Activated CD8-positive, alpha-beta memory T cell treated with anti-CD3 and anti-CD28 coated beads, Interleukin-2, amount 50 U/mL, for 1 hour (primary cell): Measurements from ENCODE around the gene ATP5ME.
"Not testable (repeated sequence)": the region's sequence is repeated elsewhere in the genome, so short reads cannot be mapped to it uniquely, and the experiment has no call there.

Source experiments
- DNase-seq: peaks from one replicate; pipeline ENCODE4 v3.0.0-alpha.2; 2020; ENCODE audit errors: extremely low read depth

Gene ATP5ME

GRCh38 chr4:704971-705277, 30.8 kb upstream of the ATP5ME start:
- no peak for DNase-seq

- DNase-seq, result no peak
Observed at GRCh38 chr4:704198-704891, 30.3 kb upstream of the ATP5ME start.

- DNase-seq, result no peak
Observed at GRCh38 chr4:703336-704197, 29.5 kb upstream of the ATP5ME start.

GRCh38 chr4:702618-703048, 28.6 kb upstream of the ATP5ME start:
- no peak for DNase-seq

- no peak for DNase-seq
Observed at GRCh38 chr4:700587-701264, 26.6 kb upstream of the ATP5ME start.

GRCh38 chr4:699816-700580, 25.9 kb upstream of the ATP5ME start:
- no peak for DNase-seq

GRCh38 chr4:694341-694940, 20.4 kb upstream of the ATP5ME start:
- DNase-seq, result not testable (repeated sequence)

- DNase-seq, result no peak
Observed at GRCh38 chr4:692771-693554, 18.9 kb upstream of the ATP5ME start.

- DNase-seq, result no peak
Observed at GRCh38 chr4:689723-690122, 15.6 kb upstream of the ATP5ME start.

GRCh38 chr4:688854-689681, 15.0 kb upstream of the ATP5ME start, which contains the start of gene SLC49A3:
TSS of gene SLC49A3 (minus strand) at chr4:689151. CDS start at chr4:689127, 24 bp downstream.
- DNase-seq, result no peak

GRCh38 chr4:687971-688853, 14.1 kb upstream of the ATP5ME start:
- no peak for DNase-seq

GRCh38 chr4:687048-687970, 13.2 kb upstream of the ATP5ME start:
- DNase-seq, result no peak

- no peak for DNase-seq
Observed at GRCh38 chr4:686413-687040, 12.5 kb upstream of the ATP5ME start.

GRCh38 chr4:685679-686412, 11.8 kb upstream of the ATP5ME start:
- DNase-seq, result no peak

GRCh38 chr4:684623-685327, 10.7 kb upstream of the ATP5ME start:
- DNase-seq, result no peak
